GM18507 (cell line): Measurements from ENCODE around the gene RABGGTA.

Source experiments
- DNase-seq: peaks from one replicate; pipeline ENCODE4 v3.0.0; 2011; ENCODE audit warnings: low read depth; ENCODE audit not compliant: insufficient read length; ENCODE audit errors: extremely low spot score
- FAIRE-seq: peaks from 2 replicates; lab custom pipeline; 2011; peaks lifted over from hg19 to GRCh38; lab: Jason Lieb, UNC

Gene RABGGTA

DNA sequence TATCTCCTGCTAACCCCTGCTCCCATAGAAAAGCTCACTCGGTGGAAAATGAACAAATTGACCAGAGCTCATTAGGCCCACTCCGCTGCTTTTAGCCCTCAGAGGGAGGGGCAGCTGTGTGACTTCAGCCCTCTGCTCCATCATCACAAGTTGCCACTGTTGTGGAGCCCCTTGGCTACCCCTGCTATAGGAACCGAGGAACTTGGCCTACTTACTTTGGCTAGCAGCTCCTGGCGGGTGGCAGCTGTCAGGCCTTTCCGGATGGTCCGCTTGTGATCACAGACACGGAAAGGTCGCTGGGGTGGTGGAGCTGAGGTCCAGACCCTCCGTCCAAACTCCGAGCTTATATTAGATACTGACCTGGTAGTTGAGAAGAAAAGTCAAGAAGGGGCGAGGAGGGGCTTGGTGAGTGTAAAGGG is 35.8 kb upstream of the RABGGTA start:
- DNase-seq (no peak), FAIRE-seq (no peak)

- no peak for DNase-seq
- FAIRE-seq = no peak
Measured at GRCh38 chr14:24304019-24304387, 32.6 kb upstream of the RABGGTA start.

- FAIRE-seq (no peak), DNase-seq (no peak)
Measured at GRCh38 chr14:24300326-24300980, 29.1 kb upstream of the RABGGTA start.

DNA sequence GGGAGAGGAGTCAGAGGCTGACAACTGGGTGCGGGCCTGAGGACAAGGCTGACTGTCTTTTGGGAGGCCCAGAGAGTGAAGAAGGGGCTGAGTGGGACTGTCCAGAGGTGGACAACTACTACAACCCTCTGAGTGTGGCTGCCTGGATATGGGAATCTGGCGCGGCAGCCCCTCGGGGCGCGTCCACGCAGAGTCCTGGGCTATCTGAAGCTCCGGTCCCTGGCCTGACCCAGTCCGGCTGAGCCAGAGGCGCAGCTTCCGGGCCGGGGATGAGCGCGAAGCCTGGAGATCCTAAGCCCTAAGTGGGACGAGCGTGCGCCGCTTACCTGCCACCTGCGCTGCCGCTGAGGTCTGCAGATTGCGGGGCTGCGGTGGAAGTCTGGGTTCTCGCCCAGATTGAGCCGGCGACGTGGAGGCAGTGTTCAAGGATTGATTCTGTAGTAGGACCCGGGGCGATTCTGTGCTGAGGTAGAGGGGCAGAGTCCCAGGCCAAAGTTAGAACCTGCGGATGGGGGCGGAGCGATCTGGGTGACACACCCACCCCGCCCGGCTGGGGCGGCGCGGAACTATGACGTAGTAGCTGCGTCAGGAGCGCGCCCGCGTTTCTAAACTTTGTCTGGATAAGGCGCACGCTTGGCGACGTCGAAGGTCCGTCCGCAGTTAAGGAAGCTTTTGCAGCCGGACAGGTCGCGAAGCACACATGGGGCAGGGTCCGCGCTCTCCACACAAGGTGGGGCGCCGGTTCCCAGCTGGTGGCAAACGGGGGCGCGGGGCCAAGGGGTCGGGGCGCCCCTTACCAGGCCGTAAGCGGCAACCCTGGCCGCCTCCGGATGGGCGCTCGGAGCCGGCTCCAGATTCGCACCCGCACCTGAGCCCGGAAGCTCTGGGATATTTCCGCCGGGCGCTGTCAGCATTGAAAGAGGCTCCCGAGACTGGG is 28.1 kb upstream of the RABGGTA start, which contains the start of the genes DHRS1 and NOP9:
Gene DHRS1 (minus strand): TSS at position 526 of the 937 bp plus-strand sequence. CDS start 674 bp downstream, outside the sequence.
Gene NOP9 (plus strand): TSS at position 596 of the 937 bp plus-strand sequence. CDS start 105 bp downstream, at position 701.
- FAIRE-seq = peak; percentile 94
- DNase-seq = peak; percentile 96

- no peak for FAIRE-seq
- no peak for DNase-seq
Measured at GRCh38 chr14:24298892-24299254, 27.5 kb upstream of the RABGGTA start.

DNA sequence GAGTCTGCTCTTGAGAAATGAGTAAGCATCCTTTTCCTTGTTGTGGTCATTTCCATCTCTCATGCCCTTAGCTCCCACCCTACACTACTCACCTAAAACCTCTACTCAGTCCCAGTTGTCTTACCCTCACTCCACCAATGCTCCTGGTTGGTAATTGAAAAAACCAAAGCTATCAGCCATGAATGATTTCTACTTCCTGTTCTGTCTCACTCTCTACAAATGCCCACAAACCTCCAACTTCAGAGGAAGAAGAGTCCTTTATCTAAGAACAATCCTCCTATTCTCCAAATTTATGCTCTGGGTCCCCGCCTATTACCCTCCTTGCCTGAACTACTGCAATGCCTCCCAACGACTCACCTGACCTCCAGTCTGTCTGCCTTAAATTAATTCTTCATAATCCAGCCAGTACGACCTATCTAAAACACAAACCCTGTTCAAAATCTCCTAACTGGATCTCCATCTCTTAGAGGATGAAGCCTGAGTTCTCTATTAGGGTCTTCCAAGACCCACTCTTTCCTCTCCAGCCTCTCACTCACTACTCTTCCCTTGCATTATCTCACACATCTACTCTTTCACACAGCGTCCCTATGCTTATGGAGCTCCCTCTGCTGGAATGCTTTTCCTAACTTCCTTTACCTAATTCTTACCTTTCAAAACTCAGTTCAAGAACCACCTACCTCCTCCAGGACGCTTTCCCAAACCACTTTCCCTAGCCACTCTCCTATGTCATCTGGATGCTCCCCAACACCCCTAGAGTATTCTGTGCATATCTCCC is 26.0 kb upstream of the RABGGTA start:
- no peak for DNase-seq
- FAIRE-seq = no peak

DNA sequence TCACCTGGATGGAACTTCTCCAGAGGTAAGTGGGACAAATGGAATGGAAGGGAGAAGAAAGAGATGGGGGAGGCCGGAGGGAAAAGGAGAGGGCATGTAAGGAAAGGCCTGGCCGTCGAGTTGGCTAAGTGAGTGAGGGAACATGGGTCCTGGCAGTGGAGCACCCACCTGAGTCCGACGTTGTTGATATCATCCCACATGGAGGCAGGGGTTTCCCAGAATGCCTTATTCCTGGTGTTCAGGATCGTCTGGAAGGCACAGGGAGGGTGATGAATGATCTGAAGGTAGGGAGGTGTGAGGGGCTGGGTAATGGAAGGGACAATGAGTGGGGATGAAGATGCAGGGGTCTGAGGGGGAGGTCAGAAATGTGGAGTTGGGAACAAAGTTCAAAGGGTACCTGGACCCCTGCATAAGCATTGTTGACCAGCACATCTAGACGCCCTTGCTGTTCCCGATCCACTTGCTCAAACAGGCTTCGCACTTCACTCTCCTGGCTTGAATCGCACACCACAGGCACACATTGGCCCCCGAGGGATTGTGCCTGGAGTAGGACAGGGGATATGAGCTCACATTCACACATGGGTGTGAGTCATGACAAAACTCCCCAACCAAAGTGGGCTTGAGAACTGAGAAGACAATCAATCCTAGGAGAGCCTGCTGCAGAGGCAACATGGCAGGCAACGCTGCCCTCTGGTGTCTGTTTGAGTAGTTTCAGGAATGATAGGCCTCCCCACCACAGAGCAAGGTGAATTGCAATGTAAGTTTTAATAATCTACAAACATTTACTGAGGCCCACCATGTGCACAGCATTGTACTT is 25.2 kb upstream of the RABGGTA start:
- FAIRE-seq (peak; percentile 95), DNase-seq (peak; percentile 69)

DNA sequence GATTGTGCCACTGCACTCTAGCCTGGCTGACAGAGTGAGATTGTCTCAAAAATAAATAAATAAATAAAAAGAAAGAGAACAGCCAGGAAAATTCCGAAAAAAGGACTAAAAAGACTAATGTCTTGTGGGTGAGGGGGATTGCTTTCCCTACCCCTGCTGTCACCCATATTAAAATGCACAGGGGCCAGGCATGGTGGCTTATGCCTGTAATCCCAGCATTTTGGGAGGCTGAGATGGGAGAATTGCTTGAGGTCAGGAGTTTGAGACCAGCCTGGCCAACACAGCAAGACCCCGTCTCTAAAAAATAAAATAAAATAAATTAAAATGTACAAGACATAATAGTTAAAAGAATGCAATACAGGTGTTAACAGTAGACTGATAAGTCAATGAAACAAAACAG is 22.1 kb upstream of the RABGGTA start:
- FAIRE-seq = no peak
- DNase-seq = no peak

- DNase-seq = no peak
- FAIRE-seq = no peak
Measured at GRCh38 chr14:24292118-24292807, 20.9 kb upstream of the RABGGTA start.

DNA sequence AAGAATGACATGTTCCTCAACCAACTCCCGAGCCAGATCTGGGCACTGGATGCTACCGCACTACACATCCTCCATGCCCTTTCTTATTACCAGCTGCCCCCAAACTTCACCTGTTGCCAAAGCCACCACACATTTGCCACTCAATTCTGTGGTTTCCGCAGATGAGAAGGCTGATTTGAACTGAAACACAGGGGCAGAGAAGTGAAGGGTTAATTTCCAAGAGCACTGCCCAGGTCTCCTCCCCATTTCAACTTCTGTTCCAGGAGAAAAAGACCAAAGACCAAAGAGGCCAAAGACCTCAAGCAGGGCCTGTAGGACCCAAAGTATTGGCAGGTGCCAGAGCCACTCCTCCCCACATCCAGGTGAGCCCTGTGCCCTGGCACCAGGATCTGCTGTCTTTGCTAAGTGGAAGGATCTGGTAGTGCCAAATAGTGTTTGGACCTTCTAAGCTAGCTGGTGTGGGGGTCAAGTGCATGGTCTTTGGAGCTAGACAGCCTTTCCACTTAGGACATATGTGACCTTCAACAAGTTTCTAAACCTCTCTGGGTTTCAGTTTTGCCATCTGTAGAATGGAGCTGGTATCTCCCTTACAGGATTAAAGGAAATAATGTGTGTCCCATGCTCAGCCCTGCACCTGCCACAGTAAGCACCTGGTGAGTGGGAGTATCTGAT is 20.2 kb upstream of the RABGGTA start:
- no peak for FAIRE-seq
- DNase-seq = no peak

DNA sequence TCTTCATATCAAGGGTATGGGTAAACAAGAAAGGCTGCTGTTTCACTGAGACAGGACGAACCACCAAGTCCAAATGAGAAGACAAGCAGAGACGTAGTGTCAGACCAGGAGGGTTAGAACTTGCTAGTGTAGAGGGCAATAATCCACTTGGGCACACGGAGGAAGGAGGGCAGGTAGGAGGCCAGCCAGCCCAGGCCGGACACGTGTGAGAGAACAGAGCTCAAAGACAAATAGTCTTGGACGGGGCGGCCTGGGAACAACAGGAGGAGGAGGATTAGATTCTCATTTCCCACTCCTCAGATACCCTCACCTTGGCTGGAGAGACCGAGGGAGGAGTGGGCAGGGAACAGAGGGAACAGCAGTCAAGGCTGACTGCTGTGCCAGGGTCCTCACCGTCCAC is 19.3 kb upstream of the RABGGTA start:
- FAIRE-seq = no peak

DNA sequence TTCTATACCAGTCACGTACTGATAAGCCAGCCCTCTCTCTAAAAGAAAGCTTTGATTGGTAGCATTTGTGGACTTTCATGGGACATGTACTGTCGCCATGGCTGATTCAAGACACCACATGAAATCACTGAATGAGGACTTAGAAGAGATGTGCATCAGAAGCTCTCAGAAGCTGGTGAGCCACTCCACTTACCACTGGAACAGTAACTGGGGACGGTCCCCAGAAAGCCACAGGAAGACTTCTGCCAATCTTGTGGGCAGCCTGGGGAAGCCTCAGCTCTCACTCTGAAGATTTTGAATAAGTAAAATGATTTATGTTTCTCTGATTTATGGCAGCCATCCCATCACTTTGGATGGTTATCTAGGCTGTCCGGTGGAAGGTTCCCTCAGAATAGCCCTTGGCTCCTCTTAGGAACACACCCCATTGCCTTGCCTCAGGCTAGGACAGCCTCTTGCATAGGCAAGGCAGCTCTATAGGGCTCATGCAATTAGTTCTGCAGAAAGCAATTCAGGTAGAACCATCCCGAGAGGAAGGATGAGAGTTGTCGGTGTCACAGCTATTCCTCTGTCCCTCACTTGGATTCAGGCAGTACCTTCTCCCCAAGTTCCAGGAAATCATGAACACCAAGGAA is 18.4 kb upstream of the RABGGTA start:
- DNase-seq (no peak), FAIRE-seq (no peak)

More for the DNA sequence above, 19.3 kb upstream of the RABGGTA start:
- DNase-seq = no peak

- FAIRE-seq (no peak), DNase-seq (no peak)
Measured at GRCh38 chr14:24286996-24287395, 15.6 kb upstream of the RABGGTA start.

GRCh38 chr14:24285351-24285750 is 14.0 kb upstream of the RABGGTA start:
- DNase-seq (no peak), FAIRE-seq (no peak)

- DNase-seq = no peak
Measured at GRCh38 chr14:24284501-24285035, 13.2 kb upstream of the RABGGTA start.

DNA sequence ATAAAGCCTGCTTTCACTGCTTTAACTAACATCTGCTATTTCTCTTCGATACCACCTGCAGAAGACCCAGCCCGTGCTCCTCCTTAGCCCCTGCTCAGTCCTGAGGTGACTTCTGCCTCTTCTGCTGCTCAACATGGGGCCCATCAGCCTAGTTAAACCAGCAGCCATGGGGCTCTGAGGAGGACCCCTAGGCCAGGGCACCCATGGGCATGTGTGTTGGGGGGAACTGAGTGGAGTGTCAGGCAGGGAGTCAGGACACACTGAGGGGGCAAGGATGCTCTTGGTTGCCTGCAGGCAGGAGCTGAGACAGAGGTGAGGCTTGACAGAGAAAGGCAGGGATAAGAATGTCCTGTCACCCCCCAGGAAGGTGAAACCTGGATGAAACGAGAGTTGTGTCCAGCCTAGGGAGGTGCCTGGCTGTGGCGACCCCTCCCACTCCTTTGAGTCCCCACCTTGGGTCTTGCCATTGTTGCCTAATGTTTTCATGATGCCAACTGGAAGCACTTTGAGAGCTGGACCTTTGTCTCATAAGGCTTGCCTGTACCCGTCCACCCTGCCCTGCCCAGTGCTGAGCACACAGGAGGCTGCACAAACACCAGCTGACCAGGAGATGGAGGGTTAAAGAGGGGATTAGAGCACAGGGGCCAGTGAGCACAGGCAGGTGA is 12.5 kb upstream of the RABGGTA start:
- no peak for FAIRE-seq
- DNase-seq = no peak

More at GRCh38 chr14:24284501-24285035, 13.2 kb upstream of the RABGGTA start:
- no peak for FAIRE-seq

DNA sequence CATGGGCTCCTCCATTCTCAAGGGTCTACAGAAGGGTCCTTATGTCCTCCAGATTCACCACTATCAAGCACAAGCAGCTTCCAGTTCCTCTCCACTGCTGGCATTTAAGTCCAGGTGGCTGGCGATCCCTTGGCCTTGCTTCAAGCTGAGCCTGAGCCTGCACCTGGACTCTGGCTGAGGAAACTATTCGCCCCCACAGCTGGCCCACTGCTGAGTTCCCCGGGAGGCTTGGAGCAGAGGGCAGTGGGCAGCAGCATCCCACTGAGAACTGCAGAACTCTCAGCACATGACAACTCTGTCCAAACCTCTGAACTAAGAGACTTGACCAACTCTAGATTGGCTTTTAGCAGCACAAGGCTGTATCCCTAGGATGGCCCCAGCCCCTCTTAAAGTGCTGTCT is 11.3 kb upstream of the RABGGTA start:
- FAIRE-seq (no peak), DNase-seq (no peak)
